Endothelial cell of umbilical vein (primary cell): ENCODE results near the gene LHX2. TPM values are rescaled to one million over a fixed set of nuclear protein-coding genes. Genes with fewer than 3 reads are reported as not detected.
A peak's percentile ranks its signal among the peaks of the same experiment; 100 is the strongest.

Experiments used
- BruUV-seq: library from RNA; stranded (reverse); fragments of 400-500 nt; replicated peaks from 2 replicates; lab custom pipeline; 2021; lab: Mats Ljungman, UMichigan
- CTCF ChIA-PET: fragments of 300-600, 350-600 bp; sonication (Branson Sonifier 250); formaldehyde crosslinking; loops from one replicate; lab custom pipeline; 2021; ENCODE audit warnings: antibody characterized with exemption, inconsistent platforms; lab: Charles Lee
- POLR2A ChIA-PET: fragments of 300-600, 350-600 bp; sonication (Branson Sonifier 250); formaldehyde crosslinking; loops from one replicate; lab custom pipeline; 2021; ENCODE audit warnings: antibody characterized with exemption, inconsistent platforms; lab: Charles Lee
- DNase-seq: peaks from one replicate; pipeline ENCODE4 v3.0.0-alpha.2; 2011; ENCODE audit warnings: low read depth, low spot score
- FAIRE-seq: peaks from 2 replicates; lab custom pipeline; 2011; peaks lifted over from hg19 to GRCh38; lab: Jason Lieb, UNC
- H2AFZ ChIP-seq: 2 replicates; pipeline ENCODE4 v1.6.0; 2012; ENCODE audit warnings: low read depth, low read length, control low read depth, inconsistent platforms
- H3K27ac ChIP-seq: 2 replicates; pipeline ENCODE4 v1.5.1; 2011; ENCODE audit warnings: low read depth, mild to moderate bottlenecking, control low read depth, low read length, moderate library complexity; ENCODE audit not compliant: insufficient read depth
- H3K27me3 ChIP-seq, 2 experiments: 2 replicates each; pipeline versions ENCODE4 v1.6.0 to v1.6.1; 2011; ENCODE audit warnings: low read length in 2 of 2, mixed read lengths in 1 of 2; ENCODE audit not compliant: control insufficient read depth in 2 of 2, insufficient read depth in 2 of 2
- H3K36me3 ChIP-seq, 2 experiments: 2 replicates in 1 of 2; 3 replicates in 1 of 2; pipeline ENCODE4 v1.5.1; 2011; ENCODE audit warnings: low read length in 2 of 2, mild to moderate bottlenecking in 1 of 2, moderate library complexity in 1 of 2; ENCODE audit not compliant: control insufficient read depth in 2 of 2, insufficient read depth in 2 of 2; ENCODE audit errors: extremely low read depth in 1 of 2
- H3K4me1 ChIP-seq: 3 replicates; pipeline ENCODE4 v1.5.1; 2011; ENCODE audit warnings: mild to moderate bottlenecking, low read length; ENCODE audit not compliant: control insufficient read depth, insufficient read depth; ENCODE audit errors: extremely low read depth
- H3K4me2 ChIP-seq: 2 replicates; pipeline ENCODE4 v1.6.1; 2011; ENCODE audit warnings: low read length, control low read depth, mixed read lengths; ENCODE audit not compliant: insufficient read depth
- H3K4me3 ChIP-seq, 3 experiments: fragments of 200-600 bp in 1 of 3; sonication (generic), shearing (Covaris generic) in 1 of 3; replicated peaks in 1 of 3; 2 replicates each; pipeline ENCODE4 v1.5.1; 2011 to 2016; ENCODE audit warnings: control low read depth in 3 of 3, low read length in 3 of 3, mild to moderate bottlenecking in 2 of 3, inconsistent platforms in 1 of 3, low read depth in 1 of 3, moderate library complexity in 1 of 3; ENCODE audit not compliant: insufficient read depth in 1 of 3
- H3K79me2 ChIP-seq: 2 replicates; pipeline ENCODE4 v1.6.0; 2012; ENCODE audit warnings: low read length, inconsistent platforms; ENCODE audit not compliant: control insufficient read depth, insufficient read depth
- H3K9ac ChIP-seq: replicated peaks from 2 replicates; pipeline ENCODE3; 2011; ENCODE audit warnings: low read length, control low read depth; ENCODE audit not compliant: insufficient read depth; ENCODE audit errors: extremely low read depth
- H3K9me1 ChIP-seq: replicated peaks from 3 replicates; pipeline ENCODE4 v1.6.0; 2011; ENCODE audit warnings: mild to moderate bottlenecking, low read length; ENCODE audit not compliant: control insufficient read depth, insufficient read depth; ENCODE audit errors: extremely low read depth
- H3K9me3 ChIP-seq: replicated peaks from 2 replicates; pipeline ENCODE4 v1.5.1; 2012; ENCODE audit warnings: low read length, inconsistent platforms; ENCODE audit not compliant: control insufficient read depth, insufficient read depth
- H4K20me1 ChIP-seq: replicated peaks from 2 replicates; pipeline ENCODE3; 2011; ENCODE audit warnings: mild to moderate bottlenecking, low read length; ENCODE audit not compliant: control insufficient read depth, insufficient read depth; ENCODE audit errors: extremely low read depth
- EZH2 ChIP-seq: IDR thresholded peaks from 2 replicates; pipeline ENCODE4 v1.6.1; 2012; ENCODE audit warnings: borderline replicate concordance, low read depth, mild to moderate bottlenecking, moderate library complexity, low read length, inconsistent platforms; ENCODE audit not compliant: severe bottlenecking
- FOS ChIP-seq: IDR thresholded peaks from 2 replicates; pipeline ENCODE4 v1.6.1; 2011; ENCODE audit warnings: mild to moderate bottlenecking, low read length, moderate library complexity, borderline replicate concordance; ENCODE audit not compliant: insufficient read depth
- JUN ChIP-seq: IDR thresholded peaks from 2 replicates; pipeline ENCODE4 v1.6.1; 2011; ENCODE audit warnings: borderline replicate concordance, low read depth; ENCODE audit not compliant: insufficient read length, insufficient read depth
- POLR2A ChIP-seq: IDR thresholded peaks from 2 replicates; pipeline ENCODE4 v1.6.1; 2012; ENCODE audit warnings: low read depth, mild to moderate bottlenecking, control low read depth, low read length
- dilution Hi-C: fragments of 300-500 bp; cut with MboI; formaldehyde crosslinking; loops from one replicate; pipeline ENCODE4 v1.15.0; 2019; ENCODE audit warnings: low sequenced_read_pairs; ENCODE audit not compliant: extremely low pct_ligation_motif_present
- intact Hi-C: fragments of 100-400 bp; cut with micrococcal nuclease; formaldehyde crosslinking; loops from one replicate; pipeline ENCODE4 v1.10.0; 2022
- polyA plus RNA-seq, 4 experiments: library from polyadenylated mRNA; depleted of rRNA in 3 of 4; stranded (reverse) in 3 of 4; unstranded in 1 of 4; fragments of >200 nt; gene quantifications; 2 replicates each; pipeline versions ENCODE4 v1.2.1 to v1.2.3, GENCODE V29; 2011 to 2012; ENCODE audit warnings: missing spikeins in 1 of 4
- total RNA-seq: library from RNA; stranded (reverse); gene quantifications from 2 replicates; pipeline ENCODE4 v1.2.3, GENCODE V29; 2021

Gene LHX2
- total and polyA plus RNA-seq, 2 donors (not counting 3 experiments of a cell fraction or from before 2014, with no cell fraction given): not detected

DNA sequence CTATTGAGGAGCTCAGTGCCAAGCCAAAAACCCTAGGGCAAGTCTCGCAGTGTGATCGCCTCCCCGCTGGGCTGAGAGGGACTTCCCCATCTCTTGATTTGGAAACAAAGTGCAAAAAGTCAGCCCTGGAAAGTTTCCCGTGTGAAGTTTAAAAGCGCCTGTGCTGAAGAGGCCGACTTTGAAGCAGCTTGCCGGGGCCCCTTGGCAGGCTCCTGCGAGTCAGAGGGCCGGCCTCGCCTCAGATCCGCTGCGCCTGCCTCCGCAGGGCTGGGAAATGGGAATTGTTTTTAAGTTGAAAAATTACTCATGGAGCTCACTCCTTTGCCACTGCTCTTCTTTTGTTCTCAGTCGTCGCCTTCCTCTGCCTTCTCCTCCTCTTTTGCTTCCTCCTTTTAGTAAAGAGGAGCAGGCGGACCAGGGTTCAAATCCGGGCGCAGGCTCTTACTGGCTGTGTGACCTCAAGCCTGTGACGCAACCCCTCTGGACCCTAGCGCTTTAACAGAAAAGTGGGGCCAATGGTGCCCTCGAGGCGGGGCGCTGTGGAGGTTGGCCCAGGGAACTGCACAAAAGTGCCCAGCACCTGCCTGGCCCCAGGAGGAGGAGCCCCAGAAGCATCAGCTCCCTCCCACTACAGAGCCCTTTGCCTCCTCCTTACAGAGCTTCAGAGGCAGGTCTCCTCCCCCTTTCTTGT lies 14.7 kb upstream of the LHX2 start:
- FAIRE-seq: no peak
- no peaks in the 10 kb centered on the region for H3K79me2 ChIP-seq
- BruUV-seq: no TSS peak
- H3K4me1 ChIP-seq: peaks cover 3% of the 10 kb centered on the region
- no peaks in the 10 kb centered on the region for H3K9me1 ChIP-seq
- H3K4me2 ChIP-seq: no peak overlapping the region
- no peak for DNase-seq
- ChIA-PET POLR2A (no interaction called here), CTCF (interaction anchor here (0.6 to 2.0 kb wide), 4 partner anchors 16 to 44 kb away, joined by 3 to 5 read pairs (median 4); no protein-coding TSS in a partner anchor)
- dilution Hi-C loops (no loop called here), intact Hi-C loops (no loop called here)
- peaks cover 2% of the 10 kb centered on the region for H4K20me1 ChIP-seq
- no peak overlapping the region for H3K27ac ChIP-seq
- no peak overlapping the region for H2AFZ ChIP-seq
- no peak for TF ChIP-seq FOS
- no peak for TF ChIP-seq JUN
- TF ChIP-seq EZH2: peak; percentile 31
- H3K27me3 ChIP-seq: peaks cover 63 to 64% of the 10 kb centered on the region in 2 experiments
- no peaks in the 10 kb centered on the region for H3K36me3 ChIP-seq
- H3K9ac ChIP-seq: no peak overlapping the region
- H3K9me3 ChIP-seq: no peaks in the 10 kb centered on the region
- no peak overlapping the region for H3K4me3 ChIP-seq

DNA sequence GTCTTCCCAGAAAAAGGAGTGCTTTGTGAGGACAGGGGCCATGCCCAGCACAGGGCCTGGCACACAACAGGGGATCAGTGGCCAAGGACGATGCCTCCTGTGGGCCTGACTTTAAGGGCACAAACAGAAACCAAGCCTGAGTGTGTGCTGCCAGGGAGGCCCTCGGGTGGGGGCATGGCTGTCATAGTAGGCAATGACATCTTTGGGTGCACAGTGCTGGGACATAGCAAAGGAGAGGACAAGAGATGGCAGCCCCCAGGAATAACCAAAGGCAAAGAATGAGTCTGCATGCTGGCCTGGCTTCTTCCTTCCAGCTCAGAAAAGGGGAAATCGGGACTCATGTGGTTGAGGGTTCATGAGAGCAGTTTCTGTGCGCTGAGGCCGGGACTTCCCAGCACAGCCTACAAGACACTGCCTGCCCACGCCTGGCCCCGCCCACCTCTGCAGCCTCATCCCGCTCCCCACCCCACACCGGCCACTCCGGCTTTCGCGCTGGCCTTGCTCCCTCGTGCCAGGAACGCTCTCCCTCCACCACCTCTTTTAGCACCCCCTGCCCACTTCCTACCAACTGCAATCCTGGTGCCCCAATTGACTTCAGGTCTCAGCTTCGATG lies 13.8 kb upstream of the LHX2 start:
- ChIA-PET CTCF (interaction anchor here (1.2 to 2.0 kb wide), 2 partner anchors 17 to 41 kb away, joined by 4 to 5 read pairs; no protein-coding TSS in a partner anchor), POLR2A (no interaction called here)
- H3K4me1 ChIP-seq: peaks cover 3% of the 10 kb centered on the region
- no peak overlapping the region for H3K4me2 ChIP-seq
- no peaks in the 10 kb centered on the region for H3K79me2 ChIP-seq
- peaks cover 2% of the 10 kb centered on the region for H4K20me1 ChIP-seq
- no peak for TF ChIP-seq FOS
- no peak for TF ChIP-seq POLR2A
- no peak for FAIRE-seq
- intact Hi-C loops (no loop called here), dilution Hi-C loops (no loop called here)
- no peaks in the 10 kb centered on the region for H3K9me1 ChIP-seq
- no peak overlapping the region for H2AFZ ChIP-seq
- peaks cover 72 to 73% of the 10 kb centered on the region in 2 experiments for H3K27me3 ChIP-seq
- H3K27ac ChIP-seq: no peak overlapping the region
- no peaks in the 10 kb centered on the region for H3K36me3 ChIP-seq
- no peak overlapping the region for H3K4me3 ChIP-seq
- no TSS peak for BruUV-seq
- no peak for DNase-seq
- H3K9ac ChIP-seq: no peak overlapping the region
- H3K9me3 ChIP-seq: no peaks in the 10 kb centered on the region
